Hematopoietic multipotent progenitor cell treated with erythropoietin and hydrocortisone succinate and interleukin-3 and kit ligand, for 17 days (in vitro differentiated cells): ENCODE results near the gene TSNAX.
A peak's percentile ranks its signal among the peaks of the same experiment; 100 is the strongest.
"Not testable (repeated sequence)": the region's sequence is repeated elsewhere in the genome, so short reads cannot be mapped to it uniquely, and the experiment has no call there.

Experiments
- DNase-seq: peaks from one replicate; pipeline ENCODE4 v3.0.0-alpha.2; 2015; ENCODE audit warnings: low spot score

The TSNAX gene, protein sequence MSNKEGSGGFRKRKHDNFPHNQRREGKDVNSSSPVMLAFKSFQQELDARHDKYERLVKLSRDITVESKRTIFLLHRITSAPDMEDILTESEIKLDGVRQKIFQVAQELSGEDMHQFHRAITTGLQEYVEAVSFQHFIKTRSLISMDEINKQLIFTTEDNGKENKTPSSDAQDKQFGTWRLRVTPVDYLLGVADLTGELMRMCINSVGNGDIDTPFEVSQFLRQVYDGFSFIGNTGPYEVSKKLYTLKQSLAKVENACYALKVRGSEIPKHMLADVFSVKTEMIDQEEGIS

DNA sequence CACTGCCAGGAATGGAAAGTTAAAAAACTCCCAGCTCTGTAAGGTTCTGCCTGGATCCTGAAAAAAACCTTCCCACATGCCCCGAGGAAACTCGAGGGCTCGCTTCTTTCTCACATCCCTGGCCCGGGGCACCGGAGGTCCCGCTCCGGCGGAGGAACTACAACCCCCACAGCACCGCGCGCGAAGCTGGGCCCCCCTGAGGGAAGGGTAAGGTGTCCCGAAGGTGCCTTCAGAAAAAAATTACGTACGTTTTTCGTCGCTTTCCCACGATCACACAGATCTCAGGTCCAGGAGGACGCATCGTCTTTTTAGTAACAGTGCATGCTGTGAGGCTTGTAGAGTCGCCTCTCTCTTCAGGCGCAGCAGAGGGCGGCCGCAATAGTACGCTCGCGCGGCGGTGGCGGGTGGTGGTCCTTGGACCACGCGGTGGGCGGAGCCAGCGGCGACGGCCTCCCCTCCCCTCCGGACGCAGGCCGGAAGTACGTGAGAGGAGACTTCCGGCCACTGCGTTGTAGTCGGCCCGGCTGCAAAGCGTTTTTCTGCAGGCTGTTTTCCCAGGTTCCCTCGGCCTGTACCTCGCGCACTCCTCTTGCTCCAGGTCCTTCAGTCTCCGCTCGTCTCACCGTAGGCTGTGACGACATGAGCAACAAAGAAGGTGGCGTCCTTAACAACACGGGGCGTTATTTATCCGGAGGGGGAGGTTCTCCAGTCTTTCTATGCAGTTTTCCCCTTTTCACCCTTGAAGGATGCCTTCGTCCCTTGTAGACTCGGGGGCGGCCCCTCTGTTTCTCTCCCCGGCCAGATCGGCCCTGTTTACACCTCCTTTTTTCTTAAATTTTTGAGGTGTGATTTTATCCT is at the start of gene TSNAX:
Gene TSNAX, plus strand, starts transcription at position 498 of the 858 bp plus-strand sequence. Its CDS starts 142 bp downstream, at position 640.
- DNase-seq = peak; percentile 88

- no peak for DNase-seq
Observed at GRCh38 chr1:231478811-231479210, 49.7 kb upstream of the TSNAX start.

DNA sequence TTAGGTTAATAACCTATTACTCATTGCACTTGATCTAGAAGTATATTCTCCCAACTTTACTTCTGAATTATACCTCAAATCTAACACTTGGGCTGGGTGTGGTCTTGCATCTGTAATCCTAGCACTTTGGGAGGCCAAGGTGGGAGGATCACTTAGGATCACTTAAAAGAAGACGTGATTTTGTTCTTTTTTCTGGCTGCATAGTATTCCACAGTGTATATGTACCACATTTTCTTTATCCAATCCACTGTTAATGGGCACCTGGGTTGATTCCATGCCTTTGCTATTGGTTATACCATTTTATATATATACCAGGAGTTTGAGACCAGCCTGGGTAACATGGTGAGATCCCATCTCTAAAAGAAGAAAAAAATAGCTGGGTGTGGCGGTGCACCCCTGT is 48.5 kb upstream of the TSNAX start:
- DNase-seq = no peak

DNA sequence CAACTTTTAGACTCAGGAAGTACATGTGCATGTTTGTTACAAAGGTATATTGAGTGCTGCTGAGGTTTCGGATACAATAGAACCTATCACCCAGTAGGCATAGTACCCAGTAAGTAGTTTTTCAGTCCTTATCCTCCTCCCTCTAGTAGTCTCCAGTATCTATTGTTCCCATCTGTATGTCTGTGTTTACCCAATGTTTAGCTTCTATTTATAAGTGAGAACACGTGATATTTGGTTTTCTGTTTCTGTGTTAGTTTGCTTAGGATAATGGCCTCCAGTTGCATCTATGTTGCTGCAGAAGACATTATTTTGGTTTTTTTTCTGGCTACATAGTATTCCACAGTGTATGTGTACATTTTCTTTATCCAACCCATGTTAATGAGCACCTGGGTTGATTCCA is 47.2 kb upstream of the TSNAX start:
- DNase-seq = no peak

GRCh38 chr1:231485029-231485784 is 43.3 kb upstream of the TSNAX start:
- DNase-seq = no peak

DNA sequence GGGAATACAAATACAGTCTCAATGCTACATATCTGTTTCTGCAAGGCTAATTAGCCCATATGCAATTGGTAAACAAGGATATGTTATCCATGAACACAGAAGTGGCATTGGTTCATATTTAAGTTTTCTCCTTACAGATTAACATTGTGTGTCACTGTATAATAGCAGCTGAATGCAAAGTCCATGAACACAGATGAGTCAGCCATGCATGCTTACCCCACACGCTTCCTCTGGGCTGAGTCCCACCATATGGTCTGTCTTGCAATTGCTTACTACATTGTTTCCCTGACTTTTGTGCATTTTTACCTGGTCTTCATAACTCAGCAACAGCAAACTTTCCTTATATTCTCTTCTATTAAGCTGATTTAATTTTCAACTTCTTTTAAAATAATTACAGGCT is 41.5 kb upstream of the TSNAX start:
- DNase-seq = no peak

- DNase-seq = no peak
Observed at GRCh38 chr1:231487910-231488309, 40.6 kb upstream of the TSNAX start.

GRCh38 chr1:231493421-231494185 is 34.9 kb upstream of the TSNAX start:
- no peak for DNase-seq

DNA sequence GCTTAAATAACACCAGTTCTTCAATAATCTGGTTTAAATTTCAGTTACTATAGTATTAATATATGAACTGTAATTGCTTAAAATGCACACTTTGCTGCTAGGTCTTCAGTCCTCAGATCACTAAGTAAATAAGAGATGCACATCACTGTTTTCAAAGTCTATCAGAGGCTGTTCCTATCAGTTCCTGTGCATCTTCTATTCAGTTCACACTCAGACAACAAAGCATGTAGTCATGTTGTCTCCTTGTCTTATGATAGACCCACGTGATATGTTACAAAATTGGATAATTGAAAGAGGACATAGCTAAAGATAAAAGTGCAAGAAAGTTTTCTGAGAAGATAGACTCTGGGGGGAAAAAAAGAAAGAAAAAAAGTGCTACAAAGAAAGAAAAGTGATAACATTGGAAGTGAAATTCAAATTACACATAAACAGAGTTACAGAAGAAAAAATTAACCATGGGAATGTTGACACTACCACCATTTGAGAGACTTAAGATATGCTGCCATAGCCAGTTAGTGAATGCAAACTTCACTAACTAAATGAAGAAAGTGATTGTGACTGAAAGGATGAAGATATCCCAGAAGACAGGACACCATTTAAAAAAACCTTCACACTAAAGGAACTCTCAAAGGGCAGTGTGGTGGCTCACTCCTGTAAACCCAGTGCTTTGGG is 33.9 kb upstream of the TSNAX start:
- no peak for DNase-seq

GRCh38 chr1:231497629-231498152 is 30.8 kb upstream of the TSNAX start:
- DNase-seq = no peak

GRCh38 chr1:231499148-231499763 is 29.2 kb upstream of the TSNAX start:
- DNase-seq = no peak

DNA sequence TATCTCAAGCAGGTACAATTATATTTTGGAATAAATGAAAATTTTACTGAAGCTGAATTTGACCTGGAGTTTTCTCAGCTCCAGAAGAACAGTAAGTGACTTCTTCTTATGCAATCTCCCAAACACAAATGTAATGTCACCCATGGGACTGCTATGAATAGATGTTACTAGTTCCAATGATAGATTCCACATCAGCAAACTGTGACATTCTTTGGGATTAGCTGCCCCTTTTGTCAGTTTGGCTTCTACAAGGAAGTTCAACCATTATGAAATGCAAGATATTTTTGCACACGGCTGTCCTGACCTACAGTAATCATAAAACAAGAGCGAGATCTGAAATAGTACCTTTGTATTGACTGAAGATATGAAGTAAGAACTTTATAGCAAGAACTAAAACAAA is 27.8 kb upstream of the TSNAX start:
- no peak for DNase-seq

GRCh38 chr1:231503168-231503567 is 25.3 kb upstream of the TSNAX start:
- DNase-seq = not testable (repeated sequence)

DNA sequence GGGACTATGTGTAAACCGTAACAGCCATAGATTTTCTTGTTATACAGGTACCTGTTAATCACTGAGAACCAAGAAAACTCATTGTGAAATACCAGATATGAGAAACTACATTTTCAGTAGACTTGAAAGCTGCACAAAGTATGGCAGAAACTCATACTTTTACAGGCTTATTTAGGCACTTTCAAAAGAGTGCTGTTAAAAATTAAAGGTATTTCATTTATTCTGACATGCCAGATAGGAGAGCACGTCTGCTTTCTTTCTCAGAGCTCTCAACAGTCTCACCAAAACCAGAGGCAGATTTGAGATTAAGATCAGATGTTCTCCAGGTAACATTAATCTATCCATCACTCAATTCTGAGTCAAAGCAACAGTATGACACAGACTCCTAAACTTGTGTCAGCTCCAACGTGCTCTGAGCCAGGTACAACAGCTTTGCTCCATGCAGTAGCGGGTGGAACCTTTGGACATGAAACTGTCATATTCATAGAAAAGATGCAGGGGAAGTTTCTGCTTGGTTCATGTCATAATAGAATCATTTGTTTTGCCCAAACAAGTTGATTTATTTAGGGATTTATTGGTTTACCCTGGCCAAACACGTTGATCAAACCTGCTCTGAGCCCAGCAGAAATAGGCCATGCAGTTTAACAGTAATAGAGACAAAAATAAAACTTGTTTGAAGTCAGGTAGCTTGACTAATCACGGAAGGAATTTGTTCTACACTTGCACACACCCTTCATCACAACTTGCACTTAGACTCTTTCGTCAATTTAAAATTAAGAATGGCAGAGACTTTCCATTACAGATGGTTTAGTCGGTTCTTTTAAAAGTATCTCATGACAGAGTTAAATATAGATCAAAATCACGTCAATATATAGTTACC is 20.8 kb upstream of the TSNAX start:
- no peak for DNase-seq

- DNase-seq = no peak
Observed at GRCh38 chr1:231508497-231508896, 20.0 kb upstream of the TSNAX start.

DNA sequence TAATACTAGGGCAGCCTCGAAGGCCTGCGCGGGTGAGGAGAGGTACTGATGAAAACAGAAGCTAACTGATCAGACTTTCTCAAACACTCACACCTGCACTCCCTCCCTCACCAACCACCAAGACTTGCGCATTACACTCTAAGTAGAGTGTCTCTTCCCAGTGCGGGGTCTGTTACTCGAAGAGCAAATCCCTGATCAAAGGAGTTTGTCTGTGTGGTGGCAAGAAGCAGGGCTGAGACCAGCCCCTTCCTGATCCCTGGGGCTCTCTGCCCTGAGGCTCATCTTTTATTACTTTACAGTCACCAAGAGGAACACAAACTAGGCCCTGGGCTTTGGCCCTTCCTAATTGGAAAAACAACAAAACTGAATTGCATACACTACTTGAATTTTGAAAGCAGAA is 19.5 kb upstream of the TSNAX start:
- no peak for DNase-seq

DNA sequence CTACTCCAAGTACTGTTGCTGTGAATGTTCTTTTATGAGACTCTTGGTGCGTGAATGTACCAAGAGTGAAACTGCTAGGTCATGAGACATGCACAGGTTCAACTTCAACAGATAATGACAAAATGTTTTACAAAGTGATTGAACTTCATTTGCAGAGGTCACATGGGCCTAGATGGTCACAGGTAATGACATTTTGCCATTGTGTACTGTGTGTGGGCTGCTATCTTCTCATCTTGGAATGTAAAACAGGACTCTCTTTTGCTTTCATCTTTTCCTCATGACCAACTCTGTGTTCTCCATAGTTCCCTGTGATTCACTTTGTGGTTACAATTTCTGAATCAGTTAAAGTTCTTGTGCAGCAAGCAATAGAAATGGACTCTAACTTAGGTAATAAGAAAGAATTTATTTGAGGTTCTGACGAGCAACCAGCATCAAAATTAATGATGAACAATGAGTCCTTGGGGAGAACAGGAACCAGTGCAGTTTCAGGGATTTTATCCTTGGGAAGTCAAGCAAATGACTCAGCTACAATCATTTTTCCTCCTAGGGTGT is 16.2 kb upstream of the TSNAX start:
- DNase-seq = no peak

DNA sequence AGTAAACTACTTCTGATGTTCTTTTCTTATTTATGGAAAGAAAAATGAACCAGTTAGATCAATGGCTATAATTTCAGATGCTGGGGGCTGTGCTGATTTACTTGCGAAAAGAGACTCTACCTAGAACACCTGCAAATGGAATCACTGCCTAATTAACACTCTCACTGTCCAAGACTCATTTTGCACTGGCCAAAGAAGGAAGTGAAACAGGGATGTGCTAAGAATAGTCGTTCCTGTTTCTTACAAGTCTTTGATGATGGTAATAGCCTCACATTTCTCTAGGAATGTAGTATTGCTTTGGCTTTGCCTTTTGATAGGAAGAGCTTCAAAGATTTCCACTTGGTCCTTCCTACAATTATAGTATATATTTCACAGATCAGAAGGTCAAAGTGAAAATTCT is 12.7 kb upstream of the TSNAX start:
- DNase-seq = no peak

DNA sequence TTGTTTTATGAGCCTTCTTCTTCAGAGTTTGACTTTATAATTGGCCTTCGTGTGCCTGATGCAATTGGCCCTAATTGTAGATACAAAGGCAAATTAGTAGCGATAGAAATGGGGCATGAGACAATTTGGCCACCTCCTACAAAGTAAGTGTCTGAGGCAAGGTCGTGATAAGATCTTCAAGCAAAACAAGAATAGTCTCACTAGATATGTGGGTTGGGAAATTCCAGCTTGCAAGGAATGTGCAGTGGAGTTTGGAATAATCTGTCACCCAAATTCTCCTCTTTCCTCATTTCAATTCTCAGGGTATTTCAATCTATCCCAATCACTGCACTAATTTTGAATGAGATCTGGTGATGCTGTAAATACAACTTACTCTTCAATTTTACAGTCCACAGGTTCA is 11.4 kb upstream of the TSNAX start:
- no peak for DNase-seq
